Fibroblast of the conjunctiva (primary cell): ENCODE results near the gene KBTBD2.
"Not testable (repeated sequence)": the region's sequence is repeated elsewhere in the genome, so short reads cannot be mapped to it uniquely, and the experiment has no call there.

Source experiments
- DNase-seq: peaks from one replicate; pipeline ENCODE4 v3.0.0-alpha.2; 2010; ENCODE audit warnings: low read depth

The KBTBD2 gene

DNA sequence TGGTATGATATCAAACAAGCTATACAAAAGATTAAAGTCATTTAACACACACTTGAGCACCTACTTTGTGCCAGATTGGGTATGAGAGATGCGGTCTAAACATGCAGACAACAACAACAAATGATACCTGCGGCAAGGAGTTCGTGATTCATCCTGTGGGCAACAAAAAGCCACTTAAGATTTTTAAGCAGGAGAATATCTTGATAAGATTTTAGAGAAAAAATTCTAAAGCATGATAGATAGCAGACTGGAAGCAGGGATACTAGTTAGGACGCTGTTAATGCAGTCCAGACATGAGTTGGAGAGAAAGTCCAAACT is 1.6 kb upstream of the KBTBD2 start:
- no peak for DNase-seq

DNA sequence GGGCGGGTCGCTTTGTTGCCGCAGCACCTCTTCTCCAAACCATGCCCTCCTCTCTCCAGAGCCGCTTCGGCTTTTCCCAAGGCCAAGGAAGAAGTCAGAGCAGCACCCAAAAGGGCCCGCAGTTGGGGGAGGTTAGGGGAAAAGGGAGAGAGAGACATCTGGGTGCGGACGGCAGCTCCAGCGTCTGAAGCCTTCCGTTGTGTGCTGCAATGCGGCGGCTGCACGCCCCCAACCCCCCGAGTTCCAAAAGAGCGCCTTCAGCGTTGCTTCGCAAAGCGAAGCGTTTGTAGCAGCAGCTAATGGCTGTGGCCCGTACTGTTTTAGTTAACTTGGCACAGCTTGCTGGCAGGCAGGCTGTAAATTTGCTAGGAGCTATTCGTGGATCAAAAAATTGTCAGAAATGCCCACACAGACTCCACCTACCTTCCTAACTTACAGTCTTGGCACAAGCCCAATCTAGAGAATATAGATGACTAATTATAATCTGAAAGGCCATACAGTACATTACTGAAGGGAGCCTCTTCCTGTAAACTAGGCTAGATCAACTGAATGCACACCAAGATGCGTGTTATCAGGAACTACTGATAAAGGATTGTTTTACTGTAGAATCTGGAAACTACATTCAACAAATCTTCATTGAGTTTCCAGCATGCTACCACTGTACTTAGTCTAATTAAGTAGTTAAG is 1.1 kb upstream of the KBTBD2 start:
- DNase-seq: peak; percentile 47

DNA sequence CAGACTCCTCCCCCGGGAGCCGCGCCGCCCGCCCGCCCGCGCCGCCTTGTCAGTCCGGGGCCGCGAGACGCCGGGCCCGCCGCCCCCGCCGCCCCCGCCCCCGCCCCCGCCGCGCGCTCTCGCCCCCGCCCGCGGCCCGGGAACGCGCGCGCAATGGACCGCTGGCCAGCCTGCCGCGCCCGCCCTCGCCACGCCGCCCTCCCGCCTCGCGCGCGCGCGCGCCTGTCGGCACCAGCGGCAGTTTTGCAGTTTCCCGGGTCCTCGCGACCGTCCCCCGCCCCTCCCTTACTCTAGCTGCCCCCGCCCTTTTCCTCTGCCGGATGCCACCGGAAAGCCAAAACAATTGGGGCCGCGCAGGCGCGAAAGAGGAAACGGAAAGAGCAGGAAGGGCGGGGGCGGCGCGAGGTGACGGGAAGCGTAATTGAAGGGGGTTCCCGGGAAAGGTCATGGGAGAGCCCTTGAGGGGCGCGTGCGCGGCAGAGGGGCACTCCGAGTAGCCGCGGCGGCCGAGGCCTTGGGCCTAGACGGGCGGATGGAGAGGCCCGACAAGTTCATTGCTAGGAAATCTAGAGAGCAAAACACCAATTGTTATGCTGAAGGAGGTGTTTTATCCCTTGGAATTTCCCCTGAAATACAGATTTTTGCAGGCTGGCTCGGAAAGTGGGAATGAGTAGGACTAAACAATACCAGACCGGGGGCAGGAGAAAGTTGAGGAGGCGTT is 400 bp upstream of the KBTBD2 start:
- DNase-seq: peak; percentile 90

DNA sequence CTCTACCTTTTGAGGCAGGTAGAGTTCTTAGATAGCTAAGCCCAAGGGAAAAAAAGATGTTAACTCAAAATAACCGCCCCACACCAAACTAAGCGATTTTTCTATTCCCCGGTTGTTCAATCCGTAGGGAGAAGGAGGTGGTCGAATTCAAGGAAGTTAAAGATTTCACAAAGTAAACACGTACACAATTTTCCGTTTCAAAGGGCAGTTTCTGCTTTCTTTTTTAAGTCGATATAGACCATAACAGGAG is 842 bp downstream of the KBTBD2 start:
- DNase-seq: no peak

DNA sequence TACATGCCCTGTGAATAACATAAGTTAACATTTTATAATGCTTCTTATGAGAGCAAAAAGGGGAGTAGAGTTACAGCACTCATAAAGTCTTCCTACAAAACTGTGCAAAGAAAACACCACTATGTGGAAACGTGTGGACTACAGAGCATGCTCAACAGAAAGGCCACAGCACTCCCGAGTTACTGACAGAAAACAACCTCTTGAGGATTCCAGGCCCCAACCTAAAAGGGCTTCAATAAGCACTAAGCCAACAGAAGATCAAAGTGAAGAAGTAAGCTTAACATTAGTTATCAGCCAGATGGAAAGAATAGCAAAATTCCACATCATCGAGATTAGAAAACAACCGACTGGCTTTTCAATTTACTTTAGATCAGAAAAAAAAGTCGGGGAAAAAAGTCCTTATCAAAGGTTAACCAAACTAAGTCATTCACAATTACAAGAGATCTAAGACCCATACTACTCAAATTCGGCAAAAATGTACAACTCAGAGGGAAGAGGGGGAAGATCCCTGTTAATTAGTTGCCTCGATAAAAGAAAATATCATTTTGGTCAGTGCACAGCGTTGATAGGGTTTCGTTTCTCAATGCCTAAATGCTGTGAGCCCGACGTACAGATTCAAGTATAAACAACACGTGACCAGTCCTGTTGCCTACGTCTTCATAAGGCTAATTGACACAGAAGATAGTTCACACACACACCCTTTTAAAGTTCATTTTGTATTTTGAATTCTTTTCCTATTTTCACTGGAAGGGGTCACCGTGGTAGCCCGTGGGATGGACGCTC is 1.4 kb downstream of the KBTBD2 start:
- peak; percentile 63 for DNase-seq

DNA sequence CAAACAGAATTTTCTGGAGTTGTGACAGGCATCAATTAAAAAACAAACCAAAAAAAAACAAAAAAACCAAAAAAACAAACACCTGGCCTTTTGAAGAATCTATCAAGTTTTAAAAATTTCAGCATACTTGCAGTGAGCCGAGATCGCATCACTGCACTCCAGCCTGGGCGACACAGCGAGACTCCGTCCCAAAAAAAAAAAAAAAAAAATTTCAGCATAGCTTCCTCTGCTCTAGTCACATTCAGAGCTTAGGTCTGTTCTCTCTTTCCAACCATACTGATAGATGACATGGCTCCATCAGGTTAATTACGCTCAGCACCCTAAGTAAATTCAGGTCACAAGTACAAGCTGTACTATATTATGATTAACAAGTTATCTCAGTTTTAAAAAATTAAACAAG is 3.1 kb downstream of the KBTBD2 start:
- no peak for DNase-seq

DNA sequence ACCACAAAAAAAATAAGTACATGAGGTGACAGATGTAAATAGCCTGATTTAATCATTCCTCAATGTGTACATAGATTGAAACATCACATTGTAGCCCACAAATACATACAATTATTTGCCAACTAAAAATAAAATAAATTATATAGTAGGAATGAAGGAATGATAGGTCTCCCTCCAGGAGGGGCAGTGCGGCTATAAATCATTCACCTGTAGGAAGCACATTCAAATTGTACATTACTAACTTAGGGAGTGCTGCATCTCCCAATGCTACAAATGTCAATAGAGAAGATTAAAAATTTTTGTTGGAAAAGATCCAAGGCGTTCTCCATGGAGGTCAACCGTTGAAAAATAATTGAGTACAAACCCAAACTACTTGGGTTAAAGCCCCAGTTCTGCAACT is 4.2 kb downstream of the KBTBD2 start:
- no peak for DNase-seq

DNA sequence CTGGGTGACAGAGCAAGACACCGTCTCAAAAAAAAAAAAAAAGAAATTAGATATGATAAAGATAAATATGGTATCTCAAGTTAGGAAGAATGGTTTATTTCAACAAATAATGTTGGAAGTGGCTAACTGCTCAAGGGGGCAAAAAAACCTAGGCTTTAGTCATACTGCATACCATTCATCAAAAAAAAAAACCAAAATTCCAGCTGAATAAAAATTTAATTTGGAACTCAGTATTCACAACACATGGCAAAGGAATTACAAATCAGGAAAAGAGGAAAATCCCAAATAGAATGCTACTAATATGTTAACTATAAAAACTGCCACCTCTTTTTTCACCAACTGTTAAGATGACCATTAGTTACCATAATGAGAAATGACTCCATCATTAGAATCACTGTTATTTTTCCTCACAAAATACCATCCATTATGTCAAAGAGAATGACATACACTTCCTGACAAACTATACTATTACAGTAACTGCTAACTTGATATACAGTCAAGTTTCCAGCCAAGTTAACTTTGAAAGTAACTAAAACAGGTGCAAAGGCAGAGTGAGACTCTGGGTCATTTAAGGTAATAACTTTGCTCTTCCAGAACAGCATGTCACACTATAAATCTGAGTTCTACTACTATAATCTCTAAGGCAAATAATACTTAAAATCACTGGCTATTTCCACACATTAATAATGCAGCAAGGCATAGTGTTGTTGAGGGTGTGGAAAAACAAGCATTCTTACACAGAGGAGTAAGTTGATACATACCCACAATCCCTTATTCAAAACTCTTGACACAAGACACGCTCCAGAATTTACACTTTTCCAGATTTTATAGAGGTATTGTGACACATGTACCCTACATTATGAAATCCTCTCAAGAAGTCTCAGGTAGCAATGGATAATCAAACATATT is 10.2 kb downstream of the KBTBD2 start:
- no peak for DNase-seq

DNA sequence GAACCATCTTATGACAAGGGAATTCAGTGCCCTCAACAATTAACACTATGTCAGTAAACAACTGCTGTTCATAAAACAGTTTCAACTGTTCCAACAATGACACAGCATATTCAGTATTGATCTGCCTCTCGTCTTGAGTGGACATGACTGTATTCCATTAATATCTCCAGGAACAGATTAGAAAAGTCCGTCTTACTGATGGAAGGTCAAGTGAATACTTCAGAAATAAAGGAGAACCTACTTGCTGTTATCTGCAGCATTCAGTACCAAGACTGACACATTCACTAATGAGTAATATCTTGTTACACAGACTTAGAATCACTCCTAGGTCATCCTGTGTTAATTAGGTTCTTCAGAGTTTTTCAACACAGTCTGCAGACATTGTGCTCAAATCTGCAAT is 12.1 kb downstream of the KBTBD2 start:
- no peak for DNase-seq

DNA sequence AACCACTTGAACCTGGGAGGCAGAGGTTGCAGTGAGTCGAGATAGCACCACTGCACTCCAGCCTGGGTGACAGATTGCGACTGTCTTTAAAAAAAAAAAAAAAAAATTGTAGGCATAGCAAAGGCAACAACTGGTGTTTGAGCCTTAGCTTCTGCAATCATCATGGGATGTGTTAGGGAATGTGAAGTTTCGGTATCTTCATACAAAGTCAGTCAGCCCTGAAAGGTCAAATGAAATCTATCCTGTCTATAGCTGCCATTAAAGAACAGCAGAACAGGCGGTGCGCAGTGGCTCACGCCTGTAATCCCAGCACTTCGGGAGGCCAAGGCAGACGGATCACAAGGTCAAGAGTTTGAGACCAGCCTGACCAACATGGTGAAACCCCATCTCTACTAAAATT is 13.5 kb downstream of the KBTBD2 start:
- DNase-seq: not testable (repeated sequence)

DNA sequence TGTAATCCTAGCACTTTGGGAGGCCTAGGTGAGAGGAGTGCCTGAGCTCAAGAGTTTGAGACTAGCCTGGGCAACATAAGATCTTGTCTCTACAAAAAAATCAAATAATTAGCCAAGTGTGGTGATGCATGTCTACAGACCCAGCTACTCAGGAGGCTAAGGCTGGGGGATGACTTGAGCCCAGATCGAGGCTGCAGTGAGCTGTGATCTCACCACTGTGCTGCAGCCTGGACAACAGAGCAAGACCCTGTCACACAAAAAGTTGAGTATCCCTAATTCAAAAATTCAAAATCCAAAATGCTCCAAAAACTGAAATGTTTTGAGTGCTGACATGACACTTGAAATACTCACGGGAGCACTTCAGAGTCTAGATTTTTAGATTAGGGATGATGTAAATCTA is 19.1 kb downstream of the KBTBD2 start:
- no peak for DNase-seq

DNA sequence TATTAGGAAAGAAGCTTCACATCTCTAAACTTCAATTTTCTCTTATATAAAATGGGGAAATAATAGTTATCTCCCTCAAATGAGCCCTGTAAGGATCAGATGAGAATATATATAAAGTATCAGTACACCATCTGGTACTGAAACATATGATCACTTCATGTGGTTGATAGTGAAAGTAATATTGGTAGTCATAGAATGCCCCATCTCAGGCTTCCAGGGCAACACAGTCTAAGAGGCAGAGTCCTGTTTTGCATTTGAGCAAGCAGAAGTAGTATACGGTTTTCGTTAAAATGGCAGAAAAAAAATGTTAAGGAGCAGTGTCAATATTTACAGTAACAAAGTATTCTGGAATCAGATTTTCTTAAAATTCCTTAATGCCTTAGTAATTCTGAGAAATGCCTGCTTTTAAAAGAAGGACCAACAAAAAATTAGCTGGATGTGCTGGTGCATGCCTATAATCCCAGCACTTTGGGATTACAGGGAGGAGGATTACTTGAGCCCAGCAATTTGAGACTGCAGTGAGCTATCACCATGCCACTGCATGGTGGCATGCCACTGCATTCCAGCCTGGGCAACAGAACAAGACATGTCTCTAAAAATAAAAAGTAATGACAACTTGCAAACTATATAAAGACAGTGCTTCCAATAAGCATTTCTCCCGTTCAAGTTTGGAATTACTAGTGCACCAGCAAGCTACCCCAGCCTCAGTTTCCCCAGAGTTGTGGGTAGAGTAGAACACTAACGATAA is 19.8 kb downstream of the KBTBD2 start:
- DNase-seq: no peak

DNA sequence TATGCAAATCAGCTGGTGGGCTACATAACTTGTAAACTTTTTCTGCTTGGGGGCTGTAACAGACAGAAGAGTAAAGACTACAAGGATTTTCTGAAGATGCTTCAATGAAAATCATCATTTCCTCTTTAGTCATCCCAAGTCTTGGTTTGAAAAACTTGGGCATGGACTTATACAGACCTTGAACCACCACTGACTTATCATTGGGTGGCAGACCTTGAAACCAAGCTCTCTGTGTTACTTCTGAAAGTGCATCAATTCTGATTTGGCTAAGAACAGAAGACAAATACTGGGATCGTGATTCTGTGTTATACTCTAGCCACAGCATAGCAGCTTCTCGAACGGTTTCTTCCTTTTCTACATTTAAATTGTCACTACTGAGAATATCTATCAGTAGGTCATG is 21.3 kb downstream of the KBTBD2 start:
- no peak for DNase-seq

DNA sequence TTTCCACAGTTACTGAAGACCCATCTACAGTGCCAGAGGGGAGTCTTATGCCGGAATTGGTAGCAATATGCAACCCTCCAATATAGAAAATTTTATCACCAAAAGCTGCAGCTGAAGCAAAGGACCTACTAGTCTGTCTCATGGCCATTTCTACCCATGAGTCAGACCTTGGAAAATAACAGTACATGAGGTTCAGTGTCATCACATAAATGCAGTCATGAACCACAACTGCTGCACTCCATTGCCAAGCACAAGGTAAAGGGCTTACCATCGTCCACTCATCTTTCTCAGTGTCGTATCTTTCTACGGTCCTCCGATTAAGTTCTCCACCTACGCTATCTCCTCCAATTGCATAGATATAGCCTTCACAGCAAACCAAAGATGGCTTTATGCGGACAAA is 21.8 kb downstream of the KBTBD2 start:
- DNase-seq: no peak

DNA sequence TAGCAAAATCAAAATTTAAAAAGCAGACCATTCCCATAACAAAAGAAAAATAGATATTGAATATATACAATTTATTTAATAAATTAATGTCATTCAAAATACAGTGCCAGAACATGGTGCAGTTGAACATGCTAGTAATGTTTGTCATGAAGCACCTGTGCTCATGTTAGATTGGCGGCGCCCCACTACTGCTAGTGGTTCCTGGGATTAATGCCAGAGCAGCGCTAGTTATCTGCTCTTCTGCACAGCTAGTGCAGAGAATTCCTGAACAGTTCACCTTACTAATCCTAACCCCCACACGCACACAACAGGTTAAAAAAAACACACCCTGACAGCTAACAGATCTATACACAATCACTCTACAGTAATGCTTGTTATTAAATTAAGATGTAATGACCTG is 23.4 kb downstream of the KBTBD2 start:
- no peak for DNase-seq

DNA sequence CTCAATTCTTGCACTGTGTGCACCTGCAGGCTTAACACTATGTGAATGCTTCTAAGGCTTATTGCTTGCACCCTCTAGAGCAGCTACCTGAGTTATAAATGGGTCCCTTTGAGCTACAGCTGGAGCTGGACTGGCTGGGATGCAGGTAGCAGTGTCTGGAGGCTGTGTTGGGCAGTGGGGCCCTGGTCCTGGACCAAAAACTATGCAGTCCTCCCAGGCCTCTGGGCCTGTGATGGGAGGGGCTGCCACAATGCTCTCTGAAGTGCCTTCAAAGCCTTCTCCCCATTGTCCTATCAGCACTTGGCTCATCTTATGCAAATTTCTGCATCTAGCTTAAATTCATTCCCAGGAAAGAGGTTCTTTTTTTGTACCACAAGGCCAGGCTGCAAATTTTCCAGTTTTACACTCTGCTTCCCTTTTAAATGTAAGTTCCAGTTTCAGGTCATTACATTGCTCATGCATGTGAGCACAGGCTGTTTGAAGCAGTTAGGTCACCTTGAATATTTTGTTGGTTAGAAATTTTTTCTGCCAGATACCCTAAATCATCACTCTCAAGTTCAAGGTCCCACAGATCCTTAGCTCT is 26.0 kb downstream of the KBTBD2 start:
- DNase-seq: no peak

DNA sequence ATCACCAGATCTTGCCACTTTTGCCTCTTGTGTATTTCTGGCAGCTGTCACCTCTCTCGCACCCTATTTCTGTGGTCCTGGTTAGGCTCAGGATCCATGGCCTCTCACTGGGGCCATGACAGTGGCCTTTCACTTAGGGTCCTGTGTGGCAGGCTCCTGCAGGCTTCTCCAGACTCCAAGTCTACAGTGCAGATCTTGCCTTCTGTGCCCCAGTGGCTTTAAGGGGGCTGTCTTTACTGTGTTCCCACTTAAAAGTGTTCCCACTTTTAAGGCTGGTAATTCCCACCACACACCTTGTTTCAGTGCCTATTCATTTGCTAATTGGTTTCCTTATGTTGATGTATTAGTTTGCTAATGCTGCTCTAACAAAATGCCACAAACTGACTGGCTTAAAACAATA is 27.7 kb downstream of the KBTBD2 start:
- DNase-seq: not testable (repeated sequence)

DNA sequence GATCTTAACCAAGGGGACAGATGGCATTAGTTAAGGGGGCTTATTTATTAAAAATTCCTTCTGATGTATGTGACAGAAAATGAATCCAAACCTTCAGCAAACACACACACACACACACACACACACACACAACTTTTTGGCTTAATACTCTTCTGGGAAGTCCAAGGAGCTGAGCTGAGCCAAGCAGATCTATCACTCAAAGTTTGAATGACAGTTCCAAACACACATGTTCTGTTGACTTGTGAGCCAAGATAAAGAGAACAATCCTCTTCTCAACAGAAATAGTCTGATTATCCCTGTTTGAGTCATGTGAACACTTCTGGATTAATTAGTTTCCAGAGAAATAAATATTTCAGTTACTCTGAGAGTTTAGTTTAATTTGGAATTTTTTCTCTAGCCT is 31.5 kb downstream of the KBTBD2 start:
- DNase-seq: no peak

DNA sequence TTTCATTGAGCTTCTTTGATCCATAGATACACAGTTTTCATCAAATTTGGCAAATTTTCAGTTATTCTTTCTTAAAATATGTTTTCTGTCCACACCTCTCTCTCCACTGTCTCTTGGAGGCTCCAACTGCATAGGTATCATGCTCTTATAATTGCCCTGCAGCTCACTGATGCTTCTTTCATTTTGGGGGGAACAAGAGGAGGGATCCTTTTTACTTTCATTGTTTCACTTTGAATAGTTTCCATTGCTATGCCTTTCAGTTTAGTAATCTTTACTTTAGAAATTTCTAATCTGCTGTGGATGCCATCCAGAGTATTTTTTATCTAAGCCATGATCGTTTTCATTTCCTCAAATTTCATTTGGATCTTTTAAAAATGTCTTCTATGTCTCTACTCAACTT is 32.9 kb downstream of the KBTBD2 start:
- DNase-seq: no peak

DNA sequence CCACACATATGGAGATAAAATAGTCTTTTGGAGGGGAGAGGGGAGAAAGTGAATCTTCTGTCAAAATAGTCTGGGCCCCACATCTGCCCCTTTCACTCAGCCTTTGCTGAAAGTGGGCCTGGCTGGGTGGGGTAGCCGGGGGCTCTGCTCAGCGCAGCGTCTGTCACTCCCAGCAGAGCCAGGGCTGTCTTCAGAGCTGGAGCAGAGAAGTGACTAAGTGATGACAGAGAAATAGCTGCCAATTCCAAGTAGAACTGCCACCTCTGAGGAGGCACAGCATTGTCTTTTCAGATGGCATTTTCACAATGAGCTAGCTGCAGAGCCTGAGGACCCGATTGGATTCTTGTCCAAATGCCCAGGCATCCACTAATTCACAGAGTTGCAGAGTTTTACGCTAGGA is 34.5 kb downstream of the KBTBD2 start:
- not testable (repeated sequence) for DNase-seq
